ENCODE data around the gene CAMK1D.
"Not testable (repeated sequence)": the region's sequence is repeated elsewhere in the genome, so short reads cannot be mapped to it uniquely, and the experiment has no call there.

The CAMK1D gene

DNA sequence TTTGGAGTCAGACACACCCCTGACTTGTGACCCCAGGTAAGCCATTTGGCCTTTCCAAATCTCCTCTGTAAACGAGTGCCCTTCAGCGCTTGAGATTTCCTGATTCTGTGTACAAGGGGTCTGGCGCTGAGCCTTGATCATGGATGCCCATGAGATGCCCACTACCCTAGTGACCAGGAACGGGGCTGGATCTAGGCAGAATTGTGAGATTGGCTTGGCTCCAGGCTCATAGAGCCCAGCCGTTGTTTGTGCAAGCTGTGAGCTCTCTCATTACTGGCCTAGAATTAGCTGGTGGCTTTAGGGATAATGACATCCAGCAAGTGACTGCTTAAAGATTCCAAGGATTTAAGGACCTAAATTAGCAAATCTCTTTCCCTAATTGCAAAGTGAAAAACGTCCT is 84.9 kb downstream of the CAMK1D start:
- Histone ChIP-seq H3K4me3 (ENCODE audit: low read depth in 1 of 5, low read length in 5 of 5) (no peak overlapping the region), H3K4me1 (ENCODE audit: control insufficient read depth in 5 of 5, insufficient read depth in 5 of 5, low read length in 5 of 5) (peaks cover 0 to 13% (median 6%) of the 10 kb centered on the region in 5 donors), H3K27ac (ENCODE audit: low read depth, low read length) (no peak overlapping the region), H3K9ac (ENCODE audit: low read length in 5 of 5) (no peak overlapping the region), H3K9me3 (ENCODE audit: control insufficient read depth in 5 of 5, low read length in 5 of 5) (no peaks in the 10 kb centered on the region), H3K36me3 (ENCODE audit: control insufficient read depth in 5 of 5, insufficient read depth in 5 of 5, low read length in 5 of 5) (no peaks in the 10 kb centered on the region), H3K27me3 (ENCODE audit: control insufficient read depth in 5 of 5, insufficient read depth in 4 of 5, low read length in 5 of 5) (peaks cover 0 to 9% (median 0%) of the 10 kb centered on the region in 5 donors)

DNA sequence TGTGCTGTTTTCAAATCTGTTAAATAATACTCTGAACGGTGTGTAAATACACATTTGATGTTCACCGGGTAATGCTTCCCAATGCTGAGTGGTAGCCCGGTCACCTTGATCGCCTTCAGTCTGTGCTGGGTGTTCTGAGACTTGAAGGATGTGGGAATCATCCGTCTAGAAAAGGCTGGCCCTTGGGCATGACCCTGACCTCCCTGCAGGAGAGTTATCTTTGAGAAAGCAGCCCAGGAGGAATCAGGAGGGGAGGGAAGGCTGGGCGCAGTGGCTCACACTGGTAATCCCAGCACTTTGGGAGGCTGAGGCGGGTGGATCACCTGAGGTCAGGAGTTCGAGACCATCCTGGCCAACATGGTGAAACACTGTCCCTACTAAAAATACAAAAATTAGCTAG is 85.3 kb downstream of the CAMK1D start:
- not testable (repeated sequence) for H3K36me3 ChIP-seq (ENCODE audit: control insufficient read depth in 5 of 5, insufficient read depth in 5 of 5, low read length in 5 of 5); H3K27ac ChIP-seq (ENCODE audit: low read depth, low read length); H3K27me3 ChIP-seq (ENCODE audit: control insufficient read depth in 5 of 5, insufficient read depth in 4 of 5, low read length in 5 of 5); H3K9ac ChIP-seq (ENCODE audit: low read length in 5 of 5); H3K9me3 ChIP-seq (ENCODE audit: control insufficient read depth in 5 of 5, low read length in 5 of 5); H3K4me3 ChIP-seq (ENCODE audit: low read depth in 1 of 5, low read length in 5 of 5)
- H3K4me1 ChIP-seq (ENCODE audit: control insufficient read depth in 5 of 5, insufficient read depth in 5 of 5, low read length in 5 of 5) = peaks cover 0 to 13% (median 6%) of the 10 kb centered on the region in 5 donors

DNA sequence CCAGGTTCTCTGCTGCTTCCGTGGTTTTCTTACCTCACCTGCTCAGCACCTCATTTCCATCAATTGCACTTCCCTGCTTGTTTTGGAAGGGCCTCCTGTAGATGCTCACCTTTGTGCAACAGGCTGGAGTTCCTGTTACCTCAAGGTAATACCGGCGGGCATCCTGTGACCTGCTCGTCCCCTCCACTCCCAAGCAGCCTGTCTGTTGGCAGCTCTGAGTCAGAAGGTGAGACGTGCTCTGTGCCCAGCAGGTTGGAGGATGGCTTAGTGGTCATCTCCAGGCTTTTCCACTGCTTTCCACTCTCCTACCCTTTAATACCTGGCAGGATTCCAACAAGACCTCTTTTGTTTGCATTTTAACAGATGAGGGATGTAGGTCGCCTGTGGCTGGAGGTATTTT is 86.0 kb downstream of the CAMK1D start:
- Histone ChIP-seq H3K27ac (ENCODE audit: low read depth, low read length) (no peak overlapping the region), H3K36me3 (ENCODE audit: control insufficient read depth in 5 of 5, insufficient read depth in 5 of 5, low read length in 5 of 5) (no peaks in the 10 kb centered on the region), H3K4me1 (ENCODE audit: control insufficient read depth in 5 of 5, insufficient read depth in 5 of 5, low read length in 5 of 5) (peaks cover 0 to 13% (median 6%) of the 10 kb centered on the region in 5 donors), H3K9ac (ENCODE audit: low read length in 5 of 5) (no peak overlapping the region), H3K9me3 (ENCODE audit: control insufficient read depth in 5 of 5, low read length in 5 of 5) (no peaks in the 10 kb centered on the region), H3K4me3 (ENCODE audit: low read depth in 1 of 5, low read length in 5 of 5) (no peak overlapping the region), H3K27me3 (ENCODE audit: control insufficient read depth in 5 of 5, insufficient read depth in 4 of 5, low read length in 5 of 5) (peaks cover 0 to 5% (median 0%) of the 10 kb centered on the region in 5 donors)

DNA sequence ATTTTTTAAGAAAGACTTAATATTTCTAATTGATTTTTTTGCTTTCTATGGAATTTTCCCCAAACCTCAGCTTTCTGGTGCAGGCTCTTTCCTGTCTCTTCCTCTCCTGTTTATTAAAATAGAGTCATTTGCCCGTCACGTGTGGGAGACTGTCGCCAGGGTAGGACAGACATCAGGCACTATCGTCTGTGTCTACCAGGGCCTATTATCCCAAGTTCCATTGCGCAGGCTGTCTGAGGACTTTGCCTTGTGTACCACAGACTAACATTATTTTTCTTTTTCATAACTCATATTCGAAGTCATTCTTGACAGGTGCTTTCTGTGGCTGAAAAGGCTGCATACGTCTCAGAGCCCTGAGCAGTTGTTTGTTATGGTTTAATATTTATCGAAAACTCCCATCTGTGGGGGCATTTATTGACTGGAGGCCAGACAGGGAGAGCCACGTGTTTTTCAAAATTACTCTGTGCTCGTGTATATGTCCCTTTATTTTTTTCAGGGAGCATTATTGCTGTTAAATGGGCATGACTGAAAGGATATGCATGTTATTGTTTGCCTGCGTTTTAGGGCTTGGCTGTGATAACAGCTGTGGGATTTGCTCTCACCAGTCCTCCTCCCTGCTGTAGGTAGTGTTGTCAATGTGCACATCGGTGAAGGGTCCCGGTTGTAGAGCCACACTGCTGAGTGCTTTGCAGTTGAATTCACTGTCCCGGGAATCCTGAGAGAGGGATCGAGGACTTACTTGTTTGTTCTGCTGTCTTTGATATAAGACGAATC is 89.8 kb downstream of the CAMK1D start:
- peaks cover 0 to 3% (median 0%) of the 10 kb centered on the region in 5 donors for H3K4me1 ChIP-seq (ENCODE audit: control insufficient read depth in 5 of 5, insufficient read depth in 5 of 5, low read length in 5 of 5)
- no peak overlapping the region for H3K4me3 ChIP-seq (ENCODE audit: low read depth in 1 of 5, low read length in 5 of 5)
- no peak overlapping the region for H3K9ac ChIP-seq (ENCODE audit: low read length in 5 of 5)
- no peak overlapping the region for H3K27ac ChIP-seq (ENCODE audit: low read depth, low read length)
- no peaks in the 10 kb centered on the region for H3K27me3 ChIP-seq (ENCODE audit: control insufficient read depth in 5 of 5, insufficient read depth in 4 of 5, low read length in 5 of 5)
- no peaks in the 10 kb centered on the region for H3K9me3 ChIP-seq (ENCODE audit: control insufficient read depth in 5 of 5, low read length in 5 of 5)
- no peaks in the 10 kb centered on the region for H3K36me3 ChIP-seq (ENCODE audit: control insufficient read depth in 5 of 5, insufficient read depth in 5 of 5, low read length in 5 of 5)

DNA sequence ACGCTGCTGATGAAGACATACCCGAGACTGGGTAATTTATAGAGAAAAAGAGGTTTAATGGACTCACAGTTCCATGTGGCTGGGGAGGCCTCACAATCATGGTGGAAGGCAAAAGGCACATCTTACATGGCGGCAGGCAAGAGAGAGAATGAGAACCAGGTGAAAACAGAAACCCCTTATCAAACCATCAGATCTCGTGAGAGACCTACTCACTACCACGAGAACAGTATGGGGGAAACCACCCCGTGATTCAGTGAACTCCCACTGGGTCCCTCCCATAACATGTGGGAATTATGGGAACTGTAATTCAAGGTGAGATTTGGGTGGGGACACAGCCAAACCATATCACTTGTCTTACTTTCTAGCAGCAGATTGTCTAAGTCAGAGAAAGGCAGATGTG is 90.4 kb downstream of the CAMK1D start:
- H3K4me1 ChIP-seq (ENCODE audit: control insufficient read depth in 5 of 5, insufficient read depth in 5 of 5, low read length in 5 of 5); H3K27me3 ChIP-seq (ENCODE audit: control insufficient read depth in 5 of 5, insufficient read depth in 4 of 5, low read length in 5 of 5); H3K36me3 ChIP-seq (ENCODE audit: control insufficient read depth in 5 of 5, insufficient read depth in 5 of 5, low read length in 5 of 5); H3K9ac ChIP-seq (ENCODE audit: low read length in 5 of 5); H3K27ac ChIP-seq (ENCODE audit: low read depth, low read length); H3K9me3 ChIP-seq (ENCODE audit: control insufficient read depth in 5 of 5, low read length in 5 of 5); H3K4me3 ChIP-seq (ENCODE audit: low read depth in 1 of 5, low read length in 5 of 5): not testable (repeated sequence)

DNA sequence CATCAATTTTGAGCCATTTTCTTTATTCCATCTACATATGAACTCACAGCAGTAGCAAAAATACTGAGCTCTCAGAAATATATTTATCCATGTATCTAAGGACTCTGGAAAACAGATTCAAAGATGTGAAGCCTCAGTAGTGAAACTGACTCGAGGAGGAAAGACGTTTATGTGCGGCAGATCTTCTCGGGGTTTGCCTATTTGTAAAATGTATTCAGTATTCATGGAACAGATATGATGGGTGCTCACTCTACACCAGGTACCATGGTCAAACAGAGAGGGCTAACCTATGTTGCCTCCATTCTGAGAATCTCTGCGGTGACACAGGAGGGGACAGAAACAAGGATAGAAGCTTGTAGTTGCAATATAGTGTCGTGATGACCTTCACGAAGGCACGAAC is 93.7 kb downstream of the CAMK1D start:
- no peaks in the 10 kb centered on the region for H3K9me3 ChIP-seq (ENCODE audit: control insufficient read depth in 5 of 5, low read length in 5 of 5)
- H3K9ac ChIP-seq (ENCODE audit: low read length in 5 of 5) = no peak overlapping the region
- no peaks in the 10 kb centered on the region for H3K27me3 ChIP-seq (ENCODE audit: control insufficient read depth in 5 of 5, insufficient read depth in 4 of 5, low read length in 5 of 5)
- H3K4me1 ChIP-seq (ENCODE audit: control insufficient read depth in 5 of 5, insufficient read depth in 5 of 5, low read length in 5 of 5) = peaks cover 5 to 22% (median 18%) of the 10 kb centered on the region in 5 donors
- H3K4me3 ChIP-seq (ENCODE audit: low read depth in 1 of 5, low read length in 5 of 5) = no peak overlapping the region
- H3K27ac ChIP-seq (ENCODE audit: low read depth, low read length) = no peak overlapping the region
- H3K36me3 ChIP-seq (ENCODE audit: control insufficient read depth in 5 of 5, insufficient read depth in 5 of 5, low read length in 5 of 5) = no peaks in the 10 kb centered on the region

DNA sequence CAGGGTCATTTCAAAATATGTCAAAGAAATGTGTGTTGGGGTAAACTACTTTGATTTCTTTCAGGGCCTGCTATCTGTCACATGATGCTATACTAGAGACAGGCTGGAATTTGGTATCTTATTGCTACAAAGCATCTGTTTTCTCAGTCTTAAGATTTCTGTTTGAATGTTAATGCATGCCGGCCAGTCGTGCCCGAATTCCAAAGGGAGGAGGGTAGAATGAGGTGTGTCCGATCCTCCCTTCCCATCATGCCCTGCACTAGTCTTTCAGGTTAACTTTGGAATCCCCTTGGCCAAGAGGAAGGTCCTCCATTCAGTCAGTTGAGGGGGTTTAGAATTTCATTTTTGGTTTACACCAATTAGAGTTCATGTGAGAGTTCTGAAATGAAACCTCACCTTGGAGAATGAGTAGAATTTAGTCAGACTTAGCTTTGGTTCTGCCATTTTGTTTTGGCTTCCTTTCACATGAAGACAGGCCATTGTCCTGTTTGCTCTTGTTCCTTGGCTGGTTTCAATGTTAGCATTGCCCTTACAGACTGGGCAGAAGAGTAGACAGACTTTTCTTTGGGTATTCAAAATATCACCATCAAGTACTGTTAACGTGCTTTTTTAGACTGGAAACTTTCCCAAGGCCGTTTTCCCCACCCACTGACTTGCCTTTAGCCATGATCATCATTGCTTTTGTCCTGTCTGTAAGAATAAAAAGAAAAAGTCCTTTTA is 95.8 kb downstream of the CAMK1D start:
- Histone ChIP-seq H3K4me3 (ENCODE audit: low read depth in 1 of 5, low read length in 5 of 5) (no peak overlapping the region), H3K9ac (ENCODE audit: low read length in 5 of 5) (no peak overlapping the region), H3K9me3 (ENCODE audit: control insufficient read depth in 5 of 5, low read length in 5 of 5) (no peaks in the 10 kb centered on the region), H3K4me1 (ENCODE audit: control insufficient read depth in 5 of 5, insufficient read depth in 5 of 5, low read length in 5 of 5) (peaks cover 5 to 25% (median 16%) of the 10 kb centered on the region in 5 donors), H3K36me3 (ENCODE audit: control insufficient read depth in 5 of 5, insufficient read depth in 5 of 5, low read length in 5 of 5) (no peaks in the 10 kb centered on the region), H3K27ac (ENCODE audit: low read depth, low read length) (no peak overlapping the region), H3K27me3 (ENCODE audit: control insufficient read depth in 5 of 5, insufficient read depth in 4 of 5, low read length in 5 of 5) (no peaks in the 10 kb centered on the region)

DNA sequence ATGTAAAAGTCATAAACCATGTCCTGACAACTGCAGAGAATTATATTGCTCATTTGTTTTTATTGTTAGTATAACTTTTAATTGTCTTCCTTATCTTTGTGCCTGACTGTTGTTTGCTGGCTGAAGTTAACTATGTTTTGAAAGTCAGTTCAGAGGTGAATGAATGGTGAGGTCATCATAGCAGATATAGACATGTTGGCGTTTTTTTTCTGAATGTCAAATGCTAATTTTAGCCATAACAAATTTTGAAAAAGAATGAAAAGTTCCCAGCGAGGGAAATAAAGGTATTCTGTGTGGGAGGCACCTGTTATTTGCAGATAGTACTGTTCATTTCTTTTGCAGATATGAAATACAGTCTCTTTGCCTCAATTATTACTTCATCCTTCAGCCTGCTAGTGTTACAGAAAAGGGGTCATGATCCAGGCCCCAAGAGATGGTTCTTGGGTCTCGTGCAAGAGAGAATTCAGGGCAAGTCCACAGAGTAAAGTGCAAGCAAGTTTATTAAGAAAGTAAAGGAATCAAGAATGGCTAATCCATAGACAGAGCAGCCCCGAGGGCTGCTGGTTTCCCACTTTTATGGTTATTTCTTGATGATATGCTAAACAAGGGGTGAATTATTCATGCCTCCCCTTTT is 96.5 kb downstream of the CAMK1D start:
- no peak overlapping the region for H3K9ac ChIP-seq (ENCODE audit: low read length in 5 of 5)
- H3K27ac ChIP-seq (ENCODE audit: low read depth, low read length) = no peak overlapping the region
- no peaks in the 10 kb centered on the region for H3K27me3 ChIP-seq (ENCODE audit: control insufficient read depth in 5 of 5, insufficient read depth in 4 of 5, low read length in 5 of 5)
- H3K4me3 ChIP-seq (ENCODE audit: low read depth in 1 of 5, low read length in 5 of 5) = no peak overlapping the region
- no peaks in the 10 kb centered on the region for H3K9me3 ChIP-seq (ENCODE audit: control insufficient read depth in 5 of 5, low read length in 5 of 5)
- H3K36me3 ChIP-seq (ENCODE audit: control insufficient read depth in 5 of 5, insufficient read depth in 5 of 5, low read length in 5 of 5) = no peaks in the 10 kb centered on the region
- H3K4me1 ChIP-seq (ENCODE audit: control insufficient read depth in 5 of 5, insufficient read depth in 5 of 5, low read length in 5 of 5) = peaks cover 5 to 25% (median 16%) of the 10 kb centered on the region in 5 donors

DNA sequence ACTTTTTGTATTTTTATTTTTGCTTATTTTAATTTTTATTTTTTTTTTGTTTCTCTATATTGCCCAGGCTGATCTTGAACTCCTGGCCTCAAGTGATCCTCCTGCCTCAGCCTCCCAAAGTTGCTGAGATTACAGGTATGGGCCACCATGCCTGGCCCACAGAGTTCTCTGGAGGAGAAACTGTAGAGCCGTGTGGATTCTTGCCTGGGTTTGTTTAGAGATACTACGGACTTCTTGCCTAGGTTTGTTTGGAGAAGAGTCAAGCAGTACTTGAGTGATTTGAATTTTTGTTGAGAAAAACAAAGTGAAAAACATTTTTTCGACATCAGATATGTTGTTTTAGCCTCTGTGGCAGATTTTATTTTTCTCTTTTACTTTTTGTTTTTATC is 99.0 kb downstream of the CAMK1D start:
- Histone ChIP-seq H3K27ac (ENCODE audit: low read depth, low read length) (no peak overlapping the region), H3K9ac (ENCODE audit: low read length in 5 of 5) (no peak overlapping the region), H3K36me3 (ENCODE audit: control insufficient read depth in 5 of 5, insufficient read depth in 5 of 5, low read length in 5 of 5) (no peaks in the 10 kb centered on the region), H3K9me3 (ENCODE audit: control insufficient read depth in 5 of 5, low read length in 5 of 5) (no peaks in the 10 kb centered on the region), H3K4me3 (ENCODE audit: low read depth in 1 of 5, low read length in 5 of 5) (no peak overlapping the region), H3K4me1 (ENCODE audit: control insufficient read depth in 5 of 5, insufficient read depth in 5 of 5, low read length in 5 of 5) (peaks cover 5 to 25% (median 16%) of the 10 kb centered on the region in 5 donors), H3K27me3 (ENCODE audit: control insufficient read depth in 5 of 5, insufficient read depth in 4 of 5, low read length in 5 of 5) (no peaks in the 10 kb centered on the region)

All from subcutaneous abdominal adipose tissue (tissue), 5 donors.